ENCODE measurements around the gene EMC6.

EMC6 gene

GRCh38 chr17:3668279-3669084, at the start of gene EMC6, which contains the start of gene TAX1BP3:
EMC6 (plus strand) TSS chr17:3668812; CDS start chr17:3669147, 335 bp downstream.
TAX1BP3 (minus strand) TSS chr17:3668578; CDS start chr17:3668526, 52 bp downstream.
- DNase-seq (ENCODE audit: low read depth in 2 of 2): peak; percentile 99 to 100

GRCh38 chr17:3621146-3621720, 47.4 kb upstream of the EMC6 start:
- DNase-seq (ENCODE audit: low read depth in 2 of 2): no peak

- no peak for DNase-seq (ENCODE audit: low read depth in 2 of 2)
Observed at GRCh38 chr17:3622977-3623594, 45.5 kb upstream of the EMC6 start.

- DNase-seq (ENCODE audit: low read depth in 2 of 2): no peak
Observed at GRCh38 chr17:3626831-3627768, 41.5 kb upstream of the EMC6 start.

GRCh38 chr17:3627769-3628167, 40.8 kb upstream of the EMC6 start:
- no peak for DNase-seq (ENCODE audit: low read depth in 2 of 2)

GRCh38 chr17:3630781-3631180, 37.8 kb upstream of the EMC6 start:
- no peak for DNase-seq (ENCODE audit: low read depth in 2 of 2)

- no peak for DNase-seq (ENCODE audit: low read depth in 2 of 2)
Observed at GRCh38 chr17:3632287-3632686, 36.3 kb upstream of the EMC6 start.

- DNase-seq (ENCODE audit: low read depth in 2 of 2): no peak
Observed at GRCh38 chr17:3635474-3636153, 33.0 kb upstream of the EMC6 start.

GRCh38 chr17:3636154-3636907, 32.3 kb upstream of the EMC6 start, which contains the start of the genes CTNS and SHPK:
CTNS (plus strand) TSS chr17:3636760; CDS start chr17:3640207, 3,447 bp downstream.
SHPK (minus strand) TSS chr17:3636250; CDS start chr17:3636219, 31 bp downstream.
- peak; percentile 85 to 88 for DNase-seq (ENCODE audit: low read depth in 2 of 2)

GRCh38 chr17:3636908-3637373, 31.7 kb upstream of the EMC6 start:
- no peak for DNase-seq (ENCODE audit: low read depth in 2 of 2)

GRCh38 chr17:3639981-3640596, 28.5 kb upstream of the EMC6 start:
- no peak for DNase-seq (ENCODE audit: low read depth in 2 of 2)

GRCh38 chr17:3641014-3641413, 27.6 kb upstream of the EMC6 start:
- no peak for DNase-seq (ENCODE audit: low read depth in 2 of 2)

GRCh38 chr17:3641717-3642486, 26.7 kb upstream of the EMC6 start:
- DNase-seq (ENCODE audit: low read depth in 2 of 2): no peak

- DNase-seq (ENCODE audit: low read depth in 2 of 2): no peak
Observed at GRCh38 chr17:3643889-3644349, 24.7 kb upstream of the EMC6 start.

GRCh38 chr17:3645310-3645709, 23.3 kb upstream of the EMC6 start:
- no peak for DNase-seq (ENCODE audit: low read depth in 2 of 2)

GRCh38 chr17:3647251-3647650, 21.4 kb upstream of the EMC6 start:
- DNase-seq (ENCODE audit: low read depth in 2 of 2): no peak

- DNase-seq (ENCODE audit: low read depth in 2 of 2): no peak
Observed at GRCh38 chr17:3647769-3648555, 20.6 kb upstream of the EMC6 start.

GRCh38 chr17:3655766-3656165, 12.8 kb upstream of the EMC6 start:
- DNase-seq (ENCODE audit: low read depth in 2 of 2): no peak

Data from stimulated activated CD8-positive, alpha-beta memory T cell treated with anti-CD3 and anti-CD28 coated beads, Interleukin-7, amount 100 ng/mL, for 1 hour (primary cell).